ENCODE measurements around the gene COL4A5.

COL4A5 gene

DNA sequence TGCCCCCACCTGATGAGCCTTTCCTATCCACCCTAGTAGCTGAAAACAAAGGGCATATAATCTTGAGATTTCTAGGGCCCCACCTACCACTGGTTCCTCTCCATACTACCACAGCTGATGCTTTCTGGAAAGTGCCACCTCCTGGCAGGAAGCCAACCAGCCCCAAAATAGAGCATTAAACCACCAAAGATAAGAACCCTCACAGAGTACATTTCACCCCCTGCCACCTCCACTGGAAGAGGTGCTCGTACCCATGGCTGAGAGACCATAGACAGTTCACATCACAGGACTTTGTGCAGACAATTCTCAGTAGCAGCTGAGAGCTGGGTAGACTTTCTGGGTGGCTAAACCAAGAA, 202.6 kb downstream of the COL4A5 start:
- DNase-seq (ENCODE audit: low spot score), result no peak

DNA sequence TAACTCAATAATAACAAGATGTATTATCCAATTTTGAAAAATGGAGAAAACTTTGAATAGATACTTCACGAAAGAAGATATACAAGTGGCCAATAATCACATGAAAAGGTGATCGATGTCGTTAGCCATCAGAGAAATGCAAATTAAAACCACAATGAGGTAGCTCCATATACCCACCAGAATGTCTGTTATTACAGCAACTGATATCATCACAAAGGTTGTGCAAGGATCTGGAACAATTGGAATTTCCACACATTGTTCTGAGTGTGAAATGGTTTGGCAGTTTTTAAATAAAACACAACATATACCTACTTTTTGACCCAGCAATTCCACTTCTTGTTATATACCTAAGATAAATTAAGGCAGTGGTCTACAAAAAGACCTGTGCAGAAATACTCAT, 225.1 kb downstream of the COL4A5 start:
- DNase-seq (ENCODE audit: low spot score), result no peak

DNA sequence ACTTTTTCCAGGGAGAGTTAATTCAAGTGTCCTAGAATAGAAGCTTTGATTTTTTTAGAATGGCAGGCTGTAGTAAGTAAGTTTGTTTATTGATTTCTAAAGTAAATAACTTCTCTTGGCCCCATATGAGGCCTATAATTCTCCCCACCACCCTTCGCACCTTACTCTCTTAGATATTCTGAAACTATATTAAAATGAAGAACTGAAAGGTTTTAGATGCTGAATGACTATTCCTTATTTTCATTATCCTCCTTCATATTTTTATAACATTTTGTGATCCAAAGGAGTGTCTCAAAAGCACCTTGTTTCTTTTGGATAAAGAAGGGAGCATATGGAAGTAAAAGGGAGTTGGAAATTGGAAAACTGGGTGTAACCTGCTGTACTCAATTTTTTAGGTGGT, 226.5 kb downstream of the COL4A5 start:
- DNase-seq (ENCODE audit: low spot score), result no peak

DNA sequence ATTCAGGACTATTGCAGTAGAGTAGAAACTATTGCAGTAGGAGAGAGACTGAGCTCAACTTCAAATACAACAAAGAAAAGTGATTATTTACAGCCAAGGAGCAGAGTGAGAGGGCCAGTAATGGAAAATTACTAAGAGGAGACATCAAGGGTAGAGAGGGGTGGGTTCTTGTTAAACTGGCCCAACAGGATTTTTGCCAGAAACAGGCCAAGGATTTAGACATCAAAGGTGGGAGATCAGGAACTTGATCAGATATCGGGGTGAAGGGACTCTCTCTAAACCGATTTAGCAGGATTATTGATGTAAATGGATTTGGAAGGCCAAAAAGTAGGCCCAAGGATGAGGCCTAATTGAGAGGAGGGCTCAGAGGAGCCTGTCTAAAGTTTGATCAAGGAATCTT, 231.9 kb downstream of the COL4A5 start:
- DNase-seq (ENCODE audit: low spot score), result no peak

DNA sequence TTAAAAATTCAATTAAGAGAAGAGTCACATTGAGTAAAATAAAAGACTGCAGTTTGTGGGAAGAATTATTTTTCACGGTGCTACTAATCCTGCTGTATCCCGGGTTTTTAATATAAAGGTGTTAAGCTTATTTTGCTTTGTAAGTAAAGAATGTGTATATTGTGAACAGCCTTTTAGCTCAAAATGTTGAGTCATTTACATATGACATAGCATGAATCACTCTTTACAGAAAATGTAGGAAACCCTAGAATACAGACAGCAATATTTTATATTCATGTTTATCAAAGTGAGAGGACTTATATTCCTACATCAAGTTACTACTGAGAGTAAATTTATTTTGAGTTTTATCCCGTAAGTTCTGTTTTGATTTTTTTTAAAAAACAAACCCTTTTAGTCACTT, 257.1 kb downstream of the COL4A5 start:
- DNase-seq (ENCODE audit: low spot score), result no peak

DNA sequence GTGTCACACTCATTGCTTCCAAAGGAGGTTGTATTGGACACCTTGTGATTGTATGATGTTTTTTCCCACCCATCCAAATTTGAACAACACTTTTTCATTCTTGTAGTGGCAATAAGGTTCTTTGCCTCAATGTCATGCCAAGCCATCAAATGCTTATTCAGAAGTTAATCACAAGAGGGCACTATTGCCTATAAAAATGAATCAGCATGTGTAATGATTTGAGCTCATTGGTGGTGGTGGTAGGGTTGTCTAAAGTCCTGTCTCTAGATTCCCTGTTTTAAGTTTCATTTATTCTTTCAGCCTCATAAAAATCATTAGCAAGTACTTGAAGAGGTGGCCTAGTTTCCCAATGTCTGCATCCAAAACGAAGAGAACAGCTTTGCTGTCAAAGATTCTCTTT, 259.7 kb downstream of the COL4A5 start:
- no peak for DNase-seq (ENCODE audit: low spot score)

DNA sequence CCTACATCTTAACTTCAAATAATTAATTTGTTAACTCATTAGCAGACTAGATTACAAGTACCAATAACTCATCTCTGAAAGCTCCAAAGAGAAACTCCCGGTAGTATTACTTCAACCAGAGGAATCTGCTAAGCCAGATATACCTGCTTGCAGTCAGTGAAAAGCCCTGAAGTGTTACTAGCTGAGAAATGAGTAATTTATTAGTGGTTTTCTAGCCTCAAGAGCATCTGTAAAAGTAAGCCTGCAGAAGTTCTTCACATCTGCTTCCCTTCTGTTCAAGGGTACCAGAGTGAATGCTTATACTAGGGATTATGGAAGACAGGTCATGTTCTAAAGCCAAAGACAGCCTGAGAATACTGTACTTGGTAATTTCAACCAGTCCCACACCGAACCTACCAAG, 262.0 kb downstream of the COL4A5 start:
- DNase-seq (ENCODE audit: low spot score), result no peak

DNA sequence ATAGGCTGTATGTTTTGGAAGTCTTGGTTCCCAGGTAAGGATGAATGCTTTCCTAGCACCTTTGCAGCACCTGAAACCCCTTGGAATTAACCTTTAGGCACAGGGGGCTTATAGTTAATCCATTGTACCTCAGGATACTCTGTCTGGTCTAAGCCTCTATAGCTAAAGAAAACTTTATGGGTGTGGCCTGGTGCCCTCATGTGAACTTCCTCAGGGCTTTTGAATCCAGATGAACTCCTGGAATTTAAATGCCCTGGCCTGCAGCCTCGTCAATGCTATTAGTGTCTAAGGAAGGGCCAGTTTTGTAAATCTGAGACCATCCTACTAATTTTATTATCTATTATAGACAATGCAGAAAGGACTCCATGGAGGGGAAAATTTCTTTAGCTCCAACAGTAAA, 262.9 kb downstream of the COL4A5 start:
- DNase-seq (ENCODE audit: low spot score), result no peak

DNA sequence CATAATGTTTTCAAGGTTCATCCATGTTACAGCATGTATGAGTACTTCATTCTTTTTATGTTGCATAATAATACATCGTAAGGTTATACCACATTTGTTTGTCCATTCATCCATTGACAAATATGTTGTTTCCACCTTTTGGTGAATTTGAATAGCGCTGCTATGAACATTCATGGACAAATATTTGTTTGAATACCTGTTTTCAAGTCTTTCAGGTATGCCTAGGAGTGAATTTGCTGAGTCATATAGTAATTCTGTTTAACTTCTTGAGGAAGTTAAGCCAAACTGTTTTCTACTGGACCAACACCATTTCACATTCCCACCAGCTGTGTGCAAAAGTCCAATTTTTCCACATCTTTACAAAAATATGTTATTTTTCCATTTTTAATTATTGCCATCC, 265.2 kb downstream of the COL4A5 start:
- DNase-seq (ENCODE audit: low spot score), result no peak

DNA sequence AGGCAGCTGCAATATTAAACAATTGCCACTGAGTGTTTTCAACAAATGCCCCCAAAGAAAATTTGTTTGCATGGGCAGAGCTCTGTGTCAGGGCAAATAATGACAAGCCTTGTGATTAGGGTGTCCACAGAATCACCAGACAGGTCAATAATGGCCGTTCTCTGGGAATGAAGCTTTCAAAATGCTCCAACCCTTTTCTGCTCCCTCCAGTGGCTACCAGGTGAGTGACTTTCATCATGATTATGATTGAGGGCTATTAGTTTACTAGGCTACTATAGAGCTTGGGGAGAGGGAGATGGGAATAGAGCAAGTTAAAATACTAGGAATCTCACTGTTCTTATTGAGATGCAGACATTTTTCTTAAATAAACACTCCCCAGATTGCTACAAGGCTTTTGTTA, 273.2 kb downstream of the COL4A5 start:
- no peak for DNase-seq (ENCODE audit: low spot score)

DNA sequence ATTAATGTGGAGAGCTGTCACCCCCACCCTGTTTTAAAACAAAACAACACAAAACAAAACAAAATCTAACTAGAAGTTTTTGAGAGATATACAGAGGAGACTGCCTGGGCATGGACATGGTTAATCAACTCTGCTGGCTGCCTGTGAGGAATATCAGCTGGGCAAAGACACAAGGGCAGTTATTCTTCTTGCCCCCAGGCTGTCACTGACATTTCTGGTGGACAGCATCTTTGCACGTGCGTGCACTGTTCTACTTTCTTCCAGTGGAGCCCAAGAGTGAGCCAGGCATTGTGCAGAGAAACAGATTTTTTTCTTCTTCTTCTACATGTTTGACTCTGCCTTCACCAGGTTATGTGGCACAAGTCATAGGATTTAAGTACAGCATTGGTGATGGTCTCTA, 282.9 kb downstream of the COL4A5 start:
- no peak for DNase-seq (ENCODE audit: low spot score)

DNA sequence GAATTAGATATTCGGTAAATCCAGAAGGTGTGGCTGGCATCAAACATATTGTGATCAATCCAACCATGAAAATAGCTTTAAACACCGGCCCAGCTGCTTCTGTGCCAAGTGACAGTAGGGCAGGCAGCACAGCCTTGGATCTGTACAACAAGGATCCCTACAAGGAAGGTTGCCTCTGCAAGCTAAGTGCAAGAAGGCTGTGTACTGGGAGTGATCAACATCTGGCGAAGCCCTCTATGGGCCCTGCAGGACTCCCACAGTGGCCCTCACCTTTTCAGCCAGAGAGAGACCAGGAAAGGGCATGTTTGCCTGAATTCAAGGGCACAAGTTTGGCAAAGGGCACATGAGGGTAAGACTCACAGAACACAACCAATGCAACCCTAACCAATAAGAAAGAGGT, 287.1 kb downstream of the COL4A5 start:
- DNase-seq (ENCODE audit: low spot score), result no peak

DNA sequence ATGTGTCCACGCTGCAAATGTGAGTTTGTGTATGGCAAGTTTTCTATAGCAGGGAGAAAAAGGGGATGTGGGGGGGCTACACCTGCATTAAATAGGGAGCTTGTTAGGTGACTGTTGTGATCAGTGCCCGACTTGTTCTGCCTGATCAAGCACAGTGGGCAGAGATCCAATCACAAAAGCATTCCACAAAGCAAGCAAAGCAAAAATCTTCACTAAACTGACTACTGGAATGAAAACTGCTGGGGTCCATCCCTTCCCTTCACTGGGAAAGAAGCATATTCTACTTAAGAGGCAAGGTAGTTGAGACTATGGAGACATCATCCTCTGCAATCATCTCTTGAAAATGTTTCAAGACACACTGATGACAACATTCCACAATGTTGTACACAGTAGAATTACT, 291.5 kb downstream of the COL4A5 start:
- DNase-seq (ENCODE audit: low spot score), result no peak

DNA sequence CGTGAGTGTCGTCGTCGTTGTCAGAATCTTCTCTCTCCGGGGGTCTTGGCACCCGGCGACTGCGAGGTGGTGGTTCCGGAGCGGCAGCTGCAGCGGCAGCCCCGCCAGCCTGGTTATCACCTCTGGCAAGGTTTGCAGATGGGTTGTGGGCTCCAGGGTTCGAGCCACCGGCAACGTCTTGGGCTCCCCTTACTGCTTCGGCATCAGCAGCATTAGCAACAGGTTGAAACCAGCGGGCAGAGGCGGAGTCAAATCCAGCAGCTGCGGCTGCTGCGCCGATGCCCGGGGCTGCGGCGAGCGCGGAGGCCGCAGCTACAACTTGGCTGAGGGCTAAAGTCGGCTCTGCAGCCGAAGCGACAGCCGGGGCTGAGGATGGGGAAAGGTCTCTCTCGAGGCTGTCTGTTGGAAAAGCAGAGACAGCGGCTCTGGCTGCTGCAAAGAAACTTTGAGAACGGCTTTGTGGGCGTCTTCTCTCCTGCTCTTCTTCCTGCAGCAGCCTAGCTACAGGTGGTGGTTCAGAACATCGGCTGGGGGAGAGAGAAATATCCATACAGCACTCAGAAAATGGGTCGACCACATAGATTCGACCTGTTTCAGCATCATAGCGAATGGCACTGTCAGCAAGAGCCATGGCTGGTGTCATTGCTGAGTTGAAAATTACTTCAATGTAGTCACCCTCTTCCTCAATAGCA, 293.1 kb downstream of the COL4A5 start:
- DNase-seq (ENCODE audit: low spot score), result no peak

DNA sequence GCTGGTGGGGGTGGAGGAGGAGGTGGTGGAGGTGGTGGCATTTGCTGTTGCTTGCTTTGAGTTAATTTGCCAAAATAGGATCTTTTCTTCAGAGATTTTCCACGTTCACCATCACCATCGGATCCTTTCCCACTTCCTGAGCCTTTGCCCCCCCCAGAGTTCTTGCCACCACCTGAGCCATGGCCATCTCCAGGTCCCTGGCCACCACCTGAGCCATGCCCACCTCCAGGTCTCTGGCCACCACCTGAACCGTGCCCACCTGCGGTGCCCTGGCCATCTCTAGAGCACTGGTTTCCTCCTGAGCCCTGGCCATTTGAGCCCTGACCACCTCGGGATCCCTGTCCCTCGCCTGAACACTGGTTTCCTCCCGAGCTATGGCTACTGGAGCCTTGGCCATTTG, 294.8 kb downstream of the COL4A5 start:
- no peak for DNase-seq (ENCODE audit: low spot score)

DNA sequence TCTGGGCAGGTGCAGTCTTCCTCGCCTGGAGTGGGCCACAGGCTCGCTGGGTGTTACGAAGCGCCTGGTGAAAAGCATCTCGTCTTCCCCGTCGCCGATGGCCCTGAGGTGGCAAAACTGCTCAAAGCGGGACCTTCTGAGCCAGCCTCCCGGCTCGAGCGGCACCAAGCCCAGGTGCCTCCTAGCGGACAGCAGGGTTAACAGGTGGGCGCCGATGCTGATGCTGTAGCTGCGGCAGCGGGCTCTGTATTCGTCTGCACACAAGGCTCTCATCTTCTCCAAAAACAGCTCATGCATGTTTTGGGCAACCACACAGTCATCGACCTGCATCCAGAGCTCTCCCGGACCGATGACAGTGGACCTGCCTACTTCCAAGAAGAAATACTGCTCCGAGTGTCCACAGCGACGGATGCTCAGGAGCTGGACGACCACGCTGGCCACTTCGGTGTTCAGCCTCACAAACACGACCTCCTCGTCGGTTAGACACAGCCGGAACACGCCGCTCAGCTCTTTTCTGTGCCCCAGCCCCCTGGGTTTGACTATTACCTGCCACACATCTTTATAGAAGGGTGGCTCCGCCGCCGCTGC, 295.5 kb downstream of the COL4A5 start:
- DNase-seq (ENCODE audit: low spot score), result no peak

DNA sequence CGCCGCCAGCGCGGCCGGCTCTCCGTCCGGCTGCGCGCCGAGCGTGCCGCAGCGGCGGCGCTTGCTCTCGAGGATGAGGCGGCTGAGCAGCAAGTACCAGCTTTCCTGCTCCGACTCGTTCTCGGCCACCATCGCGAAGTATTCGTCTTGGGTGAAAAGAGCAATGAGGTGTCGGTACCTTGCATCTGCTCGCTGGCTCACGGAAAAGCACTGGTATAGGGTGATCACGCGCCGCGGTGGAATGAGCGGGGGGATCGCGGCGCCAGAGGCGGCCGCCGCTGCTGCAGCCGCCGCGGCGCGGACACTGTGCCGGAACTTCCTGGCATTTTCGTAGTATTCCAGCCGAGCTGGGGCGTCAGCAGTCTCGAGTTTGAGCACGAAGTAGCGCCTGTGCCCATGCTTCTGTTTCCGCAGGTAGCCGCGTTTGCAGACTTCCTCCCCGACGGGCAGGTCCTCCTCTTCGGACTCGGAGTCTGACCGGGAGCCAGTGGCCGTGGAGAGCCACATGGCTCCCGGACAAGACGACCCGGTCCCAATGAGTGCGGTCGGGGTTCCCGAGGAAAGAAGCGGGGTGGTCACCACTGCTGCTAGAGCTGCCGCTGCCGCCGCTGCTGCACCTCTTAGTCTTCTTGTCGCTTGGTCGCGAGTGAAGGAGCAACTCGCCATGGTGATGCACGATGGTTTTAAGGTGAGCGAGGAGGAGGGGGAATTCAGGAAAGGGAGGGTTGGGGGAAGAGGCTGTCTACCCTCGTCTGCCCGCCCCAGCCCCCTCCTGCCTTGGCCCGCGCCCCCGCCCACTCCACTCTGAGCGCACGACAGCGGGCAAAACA, 296.3 kb downstream of the COL4A5 start:
- no peak for DNase-seq (ENCODE audit: low spot score)

DNA sequence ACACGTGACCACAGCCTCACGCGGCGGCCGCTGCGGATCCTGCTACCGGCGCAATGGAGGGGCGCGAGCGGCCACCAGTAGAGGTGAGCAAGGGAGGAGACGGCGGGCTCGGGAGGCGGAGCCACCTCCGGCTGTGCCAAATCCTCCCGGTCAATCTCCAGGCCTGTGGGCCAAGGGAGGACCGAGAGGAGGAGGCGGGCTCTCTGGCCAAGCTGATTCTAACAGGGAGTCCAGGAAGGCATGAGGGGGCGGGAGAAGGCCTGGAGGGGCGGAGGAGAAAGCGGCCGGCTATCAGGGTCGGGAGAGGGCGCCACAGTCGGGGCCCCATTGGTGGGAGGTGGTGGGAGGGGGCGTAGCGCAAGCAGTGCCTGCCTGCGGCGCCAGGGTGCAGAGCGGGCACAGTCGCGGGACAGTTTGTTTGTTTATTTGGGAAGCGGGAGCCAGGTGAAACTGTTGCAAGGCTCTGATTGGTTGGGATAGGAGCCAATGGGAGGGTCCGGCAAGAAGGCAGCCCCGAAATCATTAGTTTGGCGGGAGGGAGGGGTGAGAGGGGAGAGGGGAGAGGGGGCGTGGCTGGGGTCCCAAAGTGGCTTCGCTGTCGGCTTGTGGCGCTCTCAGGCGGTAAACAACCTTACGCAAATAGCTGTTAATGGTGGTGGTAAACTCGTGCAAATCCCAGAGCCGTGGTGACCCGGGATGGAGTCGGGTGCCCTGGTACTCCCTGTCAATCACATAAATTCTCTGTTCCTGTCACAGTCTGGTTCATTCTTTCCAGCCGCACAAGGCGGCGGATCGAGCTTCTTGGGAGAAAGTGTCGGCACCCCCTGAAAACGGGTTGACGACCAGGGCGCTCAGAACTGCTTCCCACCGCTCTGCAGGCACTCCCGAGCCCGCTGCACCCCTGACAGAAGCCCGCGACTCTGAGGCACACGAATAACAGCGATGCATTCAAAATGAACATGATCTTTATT, 297.2 kb downstream of the COL4A5 start, which contains the start of gene IRS4:
TSS of gene IRS4 (minus strand) at position 55 of the 971 bp plus-strand sequence.
- no peak for DNase-seq (ENCODE audit: low spot score)

DNA sequence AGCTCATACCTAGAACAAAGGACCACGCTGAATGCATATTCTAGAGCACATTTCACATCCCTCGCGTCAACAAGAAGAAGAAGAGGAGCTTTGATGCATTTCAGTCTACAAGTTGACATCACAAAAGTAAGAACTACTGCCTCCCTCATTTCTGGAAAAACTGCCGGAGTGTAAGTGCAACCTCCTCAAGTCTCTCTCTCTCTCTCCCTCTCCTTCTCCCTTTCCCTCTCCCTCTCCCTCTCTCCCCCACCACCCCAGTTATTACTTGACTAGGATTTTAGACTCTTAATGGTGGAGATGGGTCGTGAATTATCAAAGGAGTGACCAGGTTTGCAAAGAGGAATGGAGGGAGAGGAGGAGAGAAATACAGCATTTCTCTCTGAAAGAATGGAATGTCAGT, 298.1 kb downstream of the COL4A5 start:
- DNase-seq (ENCODE audit: low spot score), result no peak

DNA sequence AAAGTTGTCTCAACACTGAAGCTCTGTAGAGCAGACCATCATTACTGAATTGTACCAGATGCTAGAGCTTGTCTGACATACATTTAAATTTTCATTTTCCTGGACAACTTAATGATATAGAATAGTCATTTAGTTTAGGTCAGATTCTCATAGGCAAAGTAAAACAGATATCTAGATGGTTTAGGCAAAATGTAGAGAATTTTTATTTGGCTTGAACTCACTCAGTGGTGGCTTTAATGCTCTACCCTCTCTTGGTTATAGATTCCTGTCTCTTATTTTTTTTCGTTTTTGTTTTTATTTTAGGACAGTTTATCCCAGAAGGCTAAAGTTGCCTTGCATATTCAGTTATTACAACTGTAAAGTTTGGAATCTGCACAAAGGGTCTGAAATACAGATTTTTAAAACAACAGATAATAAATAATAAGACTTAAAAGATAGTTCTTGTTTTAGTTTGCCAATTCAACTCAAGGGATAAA, 300.7 kb downstream of the COL4A5 start:
- DNase-seq (ENCODE audit: low spot score), result no peak

Measured in hematopoietic multipotent progenitor cell treated with erythropoietin and hydrocortisone succinate and interleukin-3 and kit ligand, for 17 days (in vitro differentiated cells).